Psoas muscle (tissue), 8 donors: ENCODE data around the gene MAML2. TPM values are rescaled to one million over a fixed set of nuclear protein-coding genes. Genes with fewer than 3 reads are reported as not detected.
A peak's percentile ranks its signal among the peaks of the same experiment; 100 is the strongest.
"Not testable (repeated sequence)": the region's sequence is repeated elsewhere in the genome, so short reads cannot be mapped to it uniquely, and the experiment has no call there.

Experiments
- ATAC-seq, 4 donors: fragments of 200-7000 bp; cut with Tn5 transposase; one replicate each; pipeline ENCODE4 v1.9.1; 2020; ENCODE audit warnings: moderate library complexity in 3 of 4, mild to moderate bottlenecking in 2 of 4
- DNase-seq, 2 donors: peaks; one replicate each; pipeline ENCODE4 v3.0.0-alpha.2; 2020
- H3K27ac ChIP-seq: fragments of 200-600 bp; one replicate; pipeline ENCODE4 v1.8.0; 2022
- H3K27me3 ChIP-seq, 3 donors: fragments of 200-600 bp in 1 of 3; one replicate each; pipeline versions ENCODE4 v1.6.1 to v1.8.0; 2013 to 2022; ENCODE audit warnings: low read length in 2 of 3, mild to moderate bottlenecking in 2 of 3, moderate library complexity in 1 of 3; ENCODE audit not compliant: insufficient read depth in 3 of 3
- H3K36me3 ChIP-seq, 2 donors: fragments of 200-600 bp in 1 of 2; one replicate each; pipeline versions ENCODE4 v1.6.1 to v1.8.0; 2013 to 2022; ENCODE audit warnings: low read depth in 1 of 2, mild to moderate bottlenecking in 1 of 2, moderate library complexity in 1 of 2; ENCODE audit not compliant: insufficient read depth in 1 of 2
- H3K4me1 ChIP-seq: fragments of 200-600 bp; one replicate; pipeline ENCODE4 v1.8.0; 2022
- H3K4me3 ChIP-seq: fragments of 200-600 bp; one replicate; pipeline ENCODE4 v1.8.0; 2022; ENCODE audit warnings: mild to moderate bottlenecking
- H3K9me3 ChIP-seq: fragments of 200-600 bp; one replicate; pipeline ENCODE4 v1.8.0; 2022
- CTCF ChIP-seq: fragments of 200-600 bp; IDR thresholded peaks from one replicate; pipeline ENCODE4 v1.8.0; 2022; ENCODE audit warnings: antibody characterized with exemption
- WGBS, 3 donors: extraction: QIAGEN DNeasy Blood & Tissue Kit; methylation state at CpG; one replicate each; pipeline versions ENCODE4 v1.1.6 to v1.1.7; 2013; 5-methylcytosine and 5-hydroxymethylcytosine counted together
- intact Hi-C, 2 donors: fragments of 100-400 bp; cut with DNase I; formaldehyde crosslinking; loops; one replicate each; pipeline versions ENCODE4 v1.11.0 to v1.14.2; 2022
- polyA plus RNA-seq, 3 donors: library from polyadenylated mRNA; stranded (reverse); fragments of 200-250 nt; gene quantifications; one replicate each; pipeline ENCODE4 v1.2.3, GENCODE V29; 2013
- total RNA-seq, 4 donors: library from RNA; stranded (reverse); fragmentation: NEBNext Ultra II Directional in 2 of 4; extraction: Animal tissue kit (Norgen Biotek cat#: 25700) in 2 of 4; gene quantifications; one replicate each; pipeline versions ENCODE4 v1.2.1 to v1.2.4, GENCODE V29; 2021 to 2023
- donor health status: healthy with polysubstance abuse.
- donor health status: DM: no; HTN: no; CAD: no; lungs with moderate emphysema.
- donor health status: Bipolar disorder and iron deficiency.
- donor health status: healthy.
- donor health status: DM: yes; HTN: yes; CAD: no.
- donor health status: DM: no; HTN: no; CAD: no.
- donor health status: DM: no; HTN: no; CAD: no.
- donor health status: DM: yes; HTN: yes; CAD: no.

MAML2 gene
- total and polyA plus RNA-seq, 7 donors = 0.39 to 3.7 (median 1.5) TPM

GRCh38 chr11:96187822-96188221, 155.2 kb downstream of the MAML2 start:
- intact Hi-C loops = no loop called here
- no peak for TF ChIP-seq CTCF
- no peak overlapping the region for H3K27ac ChIP-seq
- H3K36me3 ChIP-seq = no peaks in the 10 kb centered on the region
- peak in 1 of 2 donors; percentile 45 for DNase-seq
- no peaks in the 10 kb centered on the region for H3K4me1 ChIP-seq
- no peaks in the 10 kb centered on the region for H3K27me3 ChIP-seq
- H3K4me3 ChIP-seq = no peak overlapping the region
- WGBS, 3 donors = 84 to 88% (median 85%) methylated on average over 3 of the region's 3 CpGs
- no peaks in the 10 kb centered on the region for H3K9me3 ChIP-seq
- ATAC-seq = no peak

GRCh38 chr11:96186806-96187205, 156.2 kb downstream of the MAML2 start:
- ATAC-seq (no peak), DNase-seq (no peak)
- Histone ChIP-seq H3K27me3 (no peaks in the 10 kb centered on the region), H3K4me1 (no peaks in the 10 kb centered on the region), H3K36me3 (no peaks in the 10 kb centered on the region), H3K9me3 (no peaks in the 10 kb centered on the region), H3K27ac (no peak overlapping the region), H3K4me3 (no peak overlapping the region)
- TF ChIP-seq CTCF = no peak
- WGBS, 3 donors = 84 to 94% (median 90%) methylated on average over 1 of the region's 1 CpG
- intact Hi-C loops = no loop called here

- TF ChIP-seq CTCF = no peak
- no peak for ATAC-seq
- H3K4me1 ChIP-seq = no peaks in the 10 kb centered on the region
- no peak for DNase-seq
- H3K27me3 ChIP-seq = no peaks in the 10 kb centered on the region
- no peaks in the 10 kb centered on the region for H3K9me3 ChIP-seq
- H3K36me3 ChIP-seq = no peaks in the 10 kb centered on the region
- no peak overlapping the region for H3K27ac ChIP-seq
- 57 to 75% (median 62%) methylated on average over 4 of the region's 4 CpGs for WGBS, 3 donors
- intact Hi-C loops = no loop called here
- H3K4me3 ChIP-seq = no peak overlapping the region
Observed at GRCh38 chr11:96185220-96185768, 157.7 kb downstream of the MAML2 start.

GRCh38 chr11:96180937-96181336, 162.1 kb downstream of the MAML2 start:
- H3K36me3 ChIP-seq, H3K27me3 ChIP-seq, DNase-seq, intact Hi-C loops, H3K4me3 ChIP-seq, H3K4me1 ChIP-seq, H3K9me3 ChIP-seq, H3K27ac ChIP-seq, ATAC-seq: not testable (repeated sequence)
- 85 to 95% (median 92%) methylated on average over 4 of the region's 4 CpGs for whole genome bisulfite sequencing, 3 donors

- ATAC-seq (no peak), DNase-seq (no peak)
- no peak for TF ChIP-seq CTCF
- no peak overlapping the region for H3K4me3 ChIP-seq
- no peak overlapping the region for H3K27ac ChIP-seq
- H3K9me3 ChIP-seq = no peaks in the 10 kb centered on the region
- no peaks in the 10 kb centered on the region for H3K36me3 ChIP-seq
- H3K4me1 ChIP-seq = no peaks in the 10 kb centered on the region
- intact Hi-C loops = no loop called here
- no peaks in the 10 kb centered on the region for H3K27me3 ChIP-seq
Observed at GRCh38 chr11:96180341-96180740, 162.7 kb downstream of the MAML2 start.
